HEK293 (cell line): ENCODE results near the gene RMND5B.

ENCODE experiments used
- BCL11A ChIP-seq: fragments of 450-650 bp; formaldehyde crosslinking; IDR thresholded peaks from 2 replicates; pipeline ENCODE4 v1.5.1; 2016; ENCODE audit warnings: low read depth, missing biosample characterization, missing genetic modification characterization
- CTCF ChIP-seq: fragments of 450-650 bp; formaldehyde crosslinking; IDR thresholded peaks from 2 replicates; pipeline ENCODE4 v1.5.1; 2016; ENCODE audit warnings: missing biosample characterization, missing genetic modification characterization
- PRDM10 ChIP-seq: fragments of 450-650 bp; formaldehyde crosslinking; IDR thresholded peaks from 2 replicates; pipeline ENCODE4 v1.5.1; 2016; ENCODE audit warnings: missing biosample characterization, missing genetic modification characterization
- REST ChIP-seq: fragments of 450-650 bp; formaldehyde crosslinking; IDR thresholded peaks from 2 replicates; pipeline ENCODE4 v1.5.1; 2016; ENCODE audit warnings: missing biosample characterization, missing genetic modification characterization
- ZNF629 ChIP-seq: fragments of 450-650 bp; formaldehyde crosslinking; IDR thresholded peaks from 2 replicates; pipeline ENCODE4 v1.5.1; 2017; ENCODE audit warnings: missing biosample characterization, missing genetic modification characterization

- TF ChIP-seq CTCF (tag by site-specific recombination) (no peak), REST (tag by site-specific recombination) (no peak), PRDM10 (tag by site-specific recombination) (no peak), BCL11A (tag by site-specific recombination) (no peak), ZNF629 (tag by site-specific recombination) (no peak)
Measured at GRCh38 chr5:178182158-178182876, 51.5 kb downstream of the RMND5B start.
